Nephron progenitor cell (in vitro differentiated cells): ENCODE measurements around the gene PRKCZ.
"Not testable (repeated sequence)": the region's sequence is repeated elsewhere in the genome, so short reads cannot be mapped to it uniquely, and the experiment has no call there.

Experiments
- DNase-seq: peaks from one replicate; pipeline ENCODE4 v3.0.0; 2021
- H3K27ac Mint-ChIP-seq: 2 replicates; pipeline ENCODE4 v1.8.0; 2021; ENCODE audit warnings: mild to moderate bottlenecking, moderate library complexity, mixed read lengths
- H3K27me3 Mint-ChIP-seq: 2 replicates; pipeline ENCODE4 v1.8.0; 2021; ENCODE audit warnings: mild to moderate bottlenecking, low read depth, mixed read lengths; ENCODE audit not compliant: poor library complexity
- H3K36me3 Mint-ChIP-seq: 2 replicates; pipeline ENCODE4 v1.8.0; 2021; ENCODE audit warnings: low read depth, mixed read lengths
- H3K4me1 Mint-ChIP-seq: 2 replicates; pipeline ENCODE4 v1.8.0; 2021; ENCODE audit warnings: mixed read lengths
- H3K4me3 Mint-ChIP-seq: 2 replicates; pipeline ENCODE4 v1.8.0; 2021; ENCODE audit warnings: mild to moderate bottlenecking, moderate library complexity, mixed read lengths
- H3K9me3 Mint-ChIP-seq: 2 replicates; pipeline ENCODE4 v1.8.0; 2021; ENCODE audit warnings: mild to moderate bottlenecking, moderate library complexity, mixed read lengths
- TF ChIP-seq, protein P1 (sequence below): fragments of 200-600 bp; sonication (generic); IDR thresholded peaks from 2 replicates; pipeline ENCODE4 v1.5.0; 2021; ENCODE audit warnings: antibody characterized with exemption

The PRKCZ gene

DNA sequence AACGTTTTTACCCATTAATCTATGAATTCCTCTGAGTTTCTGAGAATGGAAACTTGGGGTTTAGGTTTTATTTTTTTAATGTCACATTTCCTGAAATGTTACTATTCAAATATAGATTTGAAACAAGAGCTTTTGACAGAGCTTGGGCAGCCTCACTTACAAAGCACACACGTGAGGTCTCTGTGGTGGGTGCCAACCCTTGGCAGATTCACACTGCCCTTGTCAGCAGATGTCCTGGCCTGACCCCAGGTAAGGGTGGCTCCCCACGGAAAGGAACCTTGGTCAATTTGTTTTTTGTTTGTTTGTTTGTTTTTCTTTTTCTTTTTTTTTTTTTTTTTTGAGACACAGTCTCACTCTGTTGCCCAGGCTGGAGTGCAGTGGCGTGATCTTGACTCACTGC lies 90.8 kb downstream of the PRKCZ start:
- H3K36me3 Mint-ChIP-seq: no peaks in the 10 kb centered on the region
- TF ChIP-seq, protein P1, sequence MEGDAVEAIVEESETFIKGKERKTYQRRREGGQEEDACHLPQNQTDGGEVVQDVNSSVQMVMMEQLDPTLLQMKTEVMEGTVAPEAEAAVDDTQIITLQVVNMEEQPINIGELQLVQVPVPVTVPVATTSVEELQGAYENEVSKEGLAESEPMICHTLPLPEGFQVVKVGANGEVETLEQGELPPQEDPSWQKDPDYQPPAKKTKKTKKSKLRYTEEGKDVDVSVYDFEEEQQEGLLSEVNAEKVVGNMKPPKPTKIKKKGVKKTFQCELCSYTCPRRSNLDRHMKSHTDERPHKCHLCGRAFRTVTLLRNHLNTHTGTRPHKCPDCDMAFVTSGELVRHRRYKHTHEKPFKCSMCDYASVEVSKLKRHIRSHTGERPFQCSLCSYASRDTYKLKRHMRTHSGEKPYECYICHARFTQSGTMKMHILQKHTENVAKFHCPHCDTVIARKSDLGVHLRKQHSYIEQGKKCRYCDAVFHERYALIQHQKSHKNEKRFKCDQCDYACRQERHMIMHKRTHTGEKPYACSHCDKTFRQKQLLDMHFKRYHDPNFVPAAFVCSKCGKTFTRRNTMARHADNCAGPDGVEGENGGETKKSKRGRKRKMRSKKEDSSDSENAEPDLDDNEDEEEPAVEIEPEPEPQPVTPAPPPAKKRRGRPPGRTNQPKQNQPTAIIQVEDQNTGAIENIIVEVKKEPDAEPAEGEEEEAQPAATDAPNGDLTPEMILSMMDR: no peak
- H3K4me1 Mint-ChIP-seq: peaks cover 40% of the 10 kb centered on the region
- H3K27ac Mint-ChIP-seq: peak overlapping the region; percentile 80
- no peak overlapping the region for H3K4me3 Mint-ChIP-seq
- no peak for DNase-seq
- peaks cover 3% of the 10 kb centered on the region for H3K27me3 Mint-ChIP-seq
- no peaks in the 10 kb centered on the region for H3K9me3 Mint-ChIP-seq

- Mint-ChIP-seq H3K4me1 (peaks cover 11% of the 10 kb centered on the region), H3K36me3 (peaks cover 3% of the 10 kb centered on the region), H3K27me3 (peaks cover 3% of the 10 kb centered on the region), H3K27ac (no peak overlapping the region), H3K9me3 (no peaks in the 10 kb centered on the region), H3K4me3 (no peak overlapping the region)
- no peak for DNase-seq
- TF ChIP-seq, protein P1: no peak
These were observed 93.7 kb downstream of the PRKCZ start for GRCh38 chr1:2143814-2144500.

DNA sequence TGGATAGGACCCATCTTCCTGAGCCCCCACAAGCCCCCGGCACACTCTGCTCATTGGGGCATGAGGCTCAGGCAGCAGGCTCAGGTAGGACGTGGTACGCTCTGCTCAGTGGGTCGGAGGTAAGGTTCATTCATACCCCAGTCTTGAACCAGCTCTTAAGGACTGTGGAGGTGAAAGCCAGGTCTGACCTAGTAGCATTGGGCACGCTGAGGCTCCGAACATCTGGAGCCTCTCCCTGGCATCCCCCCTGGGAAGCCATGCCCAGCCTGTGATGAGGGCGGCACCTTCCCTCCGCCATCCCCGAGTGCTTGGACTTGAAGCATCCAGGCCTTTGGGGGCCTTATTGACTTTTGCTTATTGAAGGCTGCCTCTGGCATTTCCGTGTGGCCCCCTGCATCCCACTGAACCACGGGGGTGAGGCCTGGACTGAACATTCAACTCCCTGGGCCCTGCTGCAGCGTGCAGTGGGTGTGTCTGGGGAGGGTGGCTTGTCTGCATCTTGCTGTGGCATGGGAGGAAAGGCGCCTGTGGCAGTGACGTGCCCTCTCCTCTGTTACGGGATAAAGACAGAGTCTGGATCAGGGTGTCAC lies 94.4 kb downstream of the PRKCZ start:
- H3K36me3 Mint-ChIP-seq: peaks cover 6% of the 10 kb centered on the region
- no peak for DNase-seq
- H3K9me3 Mint-ChIP-seq: no peaks in the 10 kb centered on the region
- no peak overlapping the region for H3K4me3 Mint-ChIP-seq
- no peak overlapping the region for H3K27ac Mint-ChIP-seq
- TF ChIP-seq, protein P1: no peak
- H3K4me1 Mint-ChIP-seq: peaks cover 6% of the 10 kb centered on the region
- H3K27me3 Mint-ChIP-seq: peaks cover 3% of the 10 kb centered on the region

GRCh38 chr1:2145946-2146835 lies 96.0 kb downstream of the PRKCZ start:
- H3K4me1 Mint-ChIP-seq: no peaks in the 10 kb centered on the region
- DNase-seq: no peak
- TF ChIP-seq, protein P1: no peak
- H3K27me3 Mint-ChIP-seq: no peaks in the 10 kb centered on the region
- no peaks in the 10 kb centered on the region for H3K9me3 Mint-ChIP-seq
- no peak overlapping the region for H3K27ac Mint-ChIP-seq
- no peak overlapping the region for H3K4me3 Mint-ChIP-seq
- peaks cover 11% of the 10 kb centered on the region for H3K36me3 Mint-ChIP-seq

- H3K27ac Mint-ChIP-seq: no peak overlapping the region
- no peak overlapping the region for H3K4me3 Mint-ChIP-seq
- H3K9me3 Mint-ChIP-seq: no peaks in the 10 kb centered on the region
- TF ChIP-seq, protein P1: no peak
- peaks cover 11% of the 10 kb centered on the region for H3K36me3 Mint-ChIP-seq
- no peaks in the 10 kb centered on the region for H3K4me1 Mint-ChIP-seq
- no peak for DNase-seq
- H3K27me3 Mint-ChIP-seq: no peaks in the 10 kb centered on the region
These were observed 96.8 kb downstream of the PRKCZ start for GRCh38 chr1:2146836-2147517.

DNA sequence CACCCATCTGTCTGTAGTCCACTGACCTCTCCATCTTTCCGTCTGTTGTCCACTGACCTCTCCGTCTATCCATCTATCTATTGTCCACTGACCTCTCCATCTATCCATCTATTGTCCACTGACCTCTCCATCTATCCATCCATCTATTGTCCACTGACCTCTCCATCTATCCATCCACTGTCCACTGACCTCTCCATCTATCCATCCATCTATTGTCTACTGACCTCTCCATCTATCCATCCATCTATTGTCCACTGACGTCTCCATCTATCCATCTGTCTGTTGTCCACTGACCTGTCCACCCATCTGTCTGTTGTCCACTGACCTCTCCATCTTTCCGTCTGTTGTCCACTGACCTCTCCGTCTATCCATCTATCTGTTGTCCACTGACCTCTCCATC lies 97.7 kb downstream of the PRKCZ start:
- H3K9me3 Mint-ChIP-seq, H3K4me3 Mint-ChIP-seq, H3K4me1 Mint-ChIP-seq, DNase-seq, H3K27ac Mint-ChIP-seq, H3K27me3 Mint-ChIP-seq: not testable (repeated sequence)
- peaks cover 15% of the 10 kb centered on the region for H3K36me3 Mint-ChIP-seq
